HG03558 (cell line): ENCODE results near the gene MPL.

Experiments
- ATAC-seq: cut with Tn5 transposase; IDR thresholded peaks from one replicate; pipeline ENCODE4 v1.9.1; 2021; ENCODE audit warnings: moderate number of reproducible peaks; ENCODE audit not compliant: unreplicated experiment; ENCODE audit errors: extremely low read depth

Gene MPL

DNA sequence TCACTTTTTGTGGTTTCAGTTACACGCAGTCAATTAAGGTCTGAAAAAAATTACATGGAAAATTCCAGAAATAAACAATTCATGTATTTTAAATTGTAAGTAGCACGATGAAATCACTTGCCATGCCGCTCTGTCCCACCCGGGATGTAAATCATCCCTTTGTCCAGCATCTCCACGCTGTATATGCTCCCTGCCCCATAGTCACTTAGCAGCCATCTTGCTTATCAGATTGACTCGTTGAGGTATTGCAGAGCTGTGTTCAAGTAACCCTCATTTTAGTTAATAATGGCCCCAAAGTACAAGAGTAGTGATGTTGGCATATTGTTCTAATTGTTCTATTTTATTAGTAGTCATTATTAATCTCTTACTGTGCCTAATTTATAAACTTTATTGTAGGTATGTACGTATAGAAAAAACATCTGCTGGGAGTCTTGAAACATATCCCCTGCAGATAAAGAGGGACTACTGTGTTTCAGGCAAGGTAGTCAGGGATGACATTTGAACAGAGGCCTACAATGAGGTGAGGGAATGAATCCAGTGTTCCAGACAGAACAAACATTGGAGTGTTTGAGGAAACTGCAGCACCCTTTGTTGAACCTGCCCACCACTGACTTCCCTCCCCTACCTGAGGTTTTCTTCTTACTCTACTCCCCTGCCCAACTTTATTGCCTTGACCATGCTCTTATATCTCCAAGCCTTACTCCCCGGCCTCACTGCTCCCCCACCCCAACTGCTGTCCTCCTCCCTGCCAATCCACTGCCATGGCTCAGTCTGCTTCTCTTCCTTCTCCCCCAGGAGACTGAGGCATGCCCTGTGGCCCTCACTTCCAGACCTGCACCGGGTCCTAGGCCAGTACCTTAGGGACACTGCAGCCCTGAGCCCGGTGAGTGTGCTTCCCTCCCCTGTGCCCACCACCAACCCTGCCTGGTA lies 14.1 kb downstream of the MPL start:
- no peak for ATAC-seq

DNA sequence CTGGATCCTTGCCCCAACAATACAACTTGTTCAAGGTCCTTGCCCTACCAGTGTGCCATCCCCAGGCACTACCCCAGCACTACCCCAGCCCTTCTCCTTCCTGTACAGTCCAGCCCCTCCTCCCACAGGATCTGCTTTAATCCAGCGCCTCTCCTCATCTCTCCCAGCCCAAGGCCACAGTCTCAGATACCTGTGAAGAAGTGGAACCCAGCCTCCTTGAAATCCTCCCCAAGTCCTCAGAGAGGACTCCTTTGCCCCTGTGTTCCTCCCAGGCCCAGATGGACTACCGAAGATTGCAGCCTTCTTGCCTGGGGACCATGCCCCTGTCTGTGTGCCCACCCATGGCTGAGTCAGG lies 14.7 kb downstream of the MPL start:
- no peak for ATAC-seq

DNA sequence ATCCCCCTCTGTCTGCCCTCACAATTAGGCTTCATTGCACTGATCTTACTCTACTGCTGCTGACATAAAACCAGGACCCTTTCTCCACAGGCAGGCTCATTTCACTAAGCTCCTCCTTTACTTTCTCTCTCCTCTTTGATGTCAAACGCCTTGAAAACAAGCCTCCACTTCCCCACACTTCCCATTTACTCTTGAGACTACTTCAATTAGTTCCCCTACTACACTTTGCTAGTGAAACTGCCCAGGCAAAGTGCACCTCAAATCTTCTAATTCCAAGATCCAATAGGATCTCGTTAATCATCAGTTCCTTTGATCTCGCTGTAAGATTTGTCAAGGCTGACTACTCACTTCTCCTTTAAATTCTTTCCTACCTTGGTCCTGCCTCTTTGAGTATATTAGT lies 15.3 kb downstream of the MPL start:
- ATAC-seq, result no peak

- ATAC-seq, result no peak
These were observed 16.9 kb downstream of the MPL start for GRCh38 chr1:43354471-43354870.

DNA sequence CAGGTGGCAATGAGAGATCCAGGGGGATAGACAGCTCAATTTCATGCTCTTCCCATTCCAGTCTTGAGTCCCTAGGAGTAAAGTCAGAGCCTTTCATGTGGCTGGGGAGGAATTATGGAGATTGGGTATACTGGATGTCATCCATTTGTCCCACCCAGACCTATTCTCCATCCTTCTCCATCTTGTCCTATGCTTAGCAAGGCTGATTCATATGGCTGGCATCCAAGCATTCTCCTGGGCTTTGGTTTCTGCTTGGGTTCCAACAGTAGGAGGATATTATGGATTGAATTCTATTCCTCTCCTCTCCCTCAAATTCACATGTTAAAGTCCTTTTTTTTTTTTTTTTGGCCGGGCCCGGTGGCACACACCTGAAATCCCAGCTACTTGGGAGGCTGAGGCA lies 17.3 kb downstream of the MPL start:
- ATAC-seq, result no peak

DNA sequence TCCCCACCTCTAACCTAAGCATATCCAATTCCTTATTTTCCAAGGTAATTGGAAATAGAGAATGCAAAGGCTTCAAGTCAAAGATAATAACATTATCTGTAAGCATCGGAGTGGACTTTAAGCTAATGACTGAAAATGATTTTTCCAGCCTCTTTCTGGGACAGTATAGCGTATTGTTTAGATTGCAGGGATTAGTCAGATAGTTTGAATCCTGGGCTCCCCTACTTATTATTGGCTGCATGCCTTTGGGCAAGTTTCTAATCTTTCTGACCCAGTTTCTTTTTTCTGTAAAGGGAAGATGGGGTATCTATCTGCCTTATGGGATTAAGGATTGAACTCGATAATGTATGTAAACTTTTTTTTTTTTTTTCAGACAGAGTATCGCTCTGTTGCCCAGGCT lies 19.6 kb downstream of the MPL start:
- no peak for ATAC-seq

DNA sequence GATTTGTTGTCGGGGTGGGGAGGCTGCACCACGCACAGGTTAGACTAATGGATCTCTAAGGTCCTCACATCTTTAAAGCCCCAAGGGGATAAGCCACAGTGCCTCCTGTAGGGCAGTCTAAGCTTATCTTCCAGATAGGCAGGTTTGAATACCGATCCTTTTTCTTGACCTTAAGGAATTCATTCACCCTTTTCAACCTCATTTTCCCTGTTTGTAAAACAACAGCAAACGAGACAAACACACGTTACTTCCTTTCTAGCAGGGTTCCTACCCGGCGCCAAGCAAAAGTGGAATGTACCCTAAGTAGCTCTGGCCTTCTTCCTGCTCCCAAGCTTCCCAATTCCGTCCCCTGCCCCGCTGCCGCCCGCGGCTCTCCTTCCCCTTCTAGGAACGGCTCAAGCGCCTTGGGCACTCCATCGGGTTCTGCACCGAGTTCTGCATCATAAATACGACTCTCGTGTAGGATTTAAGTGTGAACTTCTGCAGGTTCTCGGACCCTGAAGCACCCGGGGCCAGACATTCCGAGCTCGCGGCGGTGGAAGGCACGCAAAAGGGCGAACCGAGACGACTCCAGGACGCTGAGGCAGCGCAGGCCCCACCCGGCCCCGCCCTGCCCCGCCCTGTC lies 20.6 kb downstream of the MPL start:
- ATAC-seq, result no peak

DNA sequence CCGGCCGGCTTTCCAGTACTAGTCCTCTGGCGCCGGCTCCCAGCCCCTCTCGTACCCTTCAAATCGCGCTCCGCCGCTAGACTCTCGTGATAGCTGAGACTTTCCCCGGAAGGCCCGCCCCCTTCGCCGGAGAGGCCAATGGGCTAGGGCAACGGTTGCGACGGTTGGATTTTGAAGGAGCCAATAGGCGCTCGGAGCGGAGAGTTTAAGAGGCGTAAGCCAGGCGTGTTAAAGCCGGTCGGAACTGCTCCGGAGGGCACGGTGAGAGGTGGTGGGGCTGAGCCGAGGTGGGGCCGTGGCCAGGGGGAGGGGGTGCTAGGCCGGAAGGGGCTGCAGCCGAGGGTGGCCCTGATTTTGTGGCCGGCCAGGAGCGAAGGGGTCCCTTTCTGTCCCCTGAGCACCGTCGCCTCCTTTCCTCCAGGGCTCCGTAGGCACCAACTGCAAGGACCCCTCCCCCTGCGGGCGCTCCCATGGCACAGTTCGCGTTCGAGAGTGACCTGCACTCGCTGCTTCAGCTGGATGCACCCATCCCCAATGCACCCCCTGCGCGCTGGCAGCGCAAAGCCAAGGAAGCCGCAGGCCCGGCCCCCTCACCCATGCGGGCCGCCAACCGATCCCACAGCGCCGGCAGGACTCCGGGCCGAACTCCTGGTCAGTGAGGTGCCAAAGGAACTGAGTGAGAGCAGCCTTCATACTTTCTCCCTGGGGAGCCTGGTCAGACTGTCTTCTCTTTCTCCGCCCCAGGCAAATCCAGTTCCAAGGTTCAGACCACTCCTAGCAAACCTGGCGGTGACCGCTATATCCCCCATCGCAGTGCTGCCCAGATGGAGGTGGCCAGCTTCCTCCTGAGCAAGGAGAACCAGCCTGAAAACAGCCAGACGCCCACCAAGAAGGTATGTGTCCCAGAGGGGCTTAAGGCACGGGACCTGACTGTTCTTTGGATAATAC lies 21.4 kb downstream of the MPL start, which contains the start of gene CDC20:
Gene CDC20, plus strand, starts transcription at position 236 of the 948 bp plus-strand sequence. Its CDS starts 235 bp downstream, at position 471.
- peak; percentile 83 for ATAC-seq

GRCh38 chr1:43359696-43360095 lies 22.1 kb downstream of the MPL start:
- ATAC-seq, result no peak

DNA sequence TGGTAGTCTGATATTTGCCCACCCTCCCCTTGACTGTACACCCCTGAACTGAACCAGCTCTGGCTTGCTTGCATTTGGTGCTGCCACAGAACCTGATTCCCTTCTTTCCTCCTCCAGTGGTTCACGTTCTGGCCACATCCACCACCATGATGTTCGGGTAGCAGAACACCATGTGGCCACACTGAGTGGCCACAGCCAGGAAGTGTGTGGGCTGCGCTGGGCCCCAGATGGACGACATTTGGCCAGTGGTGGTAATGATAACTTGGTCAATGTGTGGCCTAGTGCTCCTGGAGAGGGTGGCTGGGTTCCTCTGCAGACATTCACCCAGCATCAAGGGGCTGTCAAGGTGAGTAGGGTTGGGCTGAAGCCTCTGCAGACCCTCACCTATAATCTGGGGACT lies 23.0 kb downstream of the MPL start:
- no peak for ATAC-seq

DNA sequence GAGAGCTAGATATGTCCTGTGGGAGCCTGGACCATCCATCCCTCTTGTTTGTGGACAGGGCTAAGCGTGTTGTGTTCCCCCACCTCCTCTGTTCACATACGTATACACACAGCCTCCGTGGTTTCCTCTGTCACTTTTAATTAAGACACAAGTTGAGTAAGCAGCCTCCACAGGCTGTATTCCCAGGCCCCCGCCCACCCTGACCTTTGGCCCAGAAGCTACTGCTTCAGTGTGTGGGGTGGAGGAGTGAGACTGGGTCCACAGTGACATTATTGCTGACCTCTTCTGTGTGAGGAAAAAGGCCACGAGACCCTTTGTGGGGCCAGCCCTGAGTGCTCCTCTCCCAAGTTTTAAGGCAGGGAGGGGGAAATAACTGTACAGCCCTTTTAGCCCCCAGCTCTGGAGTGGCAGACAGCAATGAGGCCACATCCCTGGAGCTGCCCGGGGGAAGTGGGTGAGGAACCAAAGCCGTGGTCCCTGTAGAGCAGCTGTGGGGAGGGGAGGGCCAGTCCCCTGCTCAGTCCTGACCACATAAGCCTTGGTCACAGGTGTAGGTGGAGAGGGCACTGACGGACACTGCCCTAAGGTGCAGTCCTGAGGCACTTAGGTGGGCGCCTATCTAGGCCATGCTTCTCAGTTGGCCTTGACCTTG lies 25.8 kb downstream of the MPL start:
- ATAC-seq, result no peak

GRCh38 chr1:43363935-43364525 lies 26.4 kb downstream of the MPL start:
- ATAC-seq, result no peak

- no peak for ATAC-seq
These were observed 28.1 kb downstream of the MPL start for GRCh38 chr1:43365678-43366077.

GRCh38 chr1:43366179-43366578 lies 28.6 kb downstream of the MPL start:
- ATAC-seq, result no peak

- ATAC-seq, result no peak
These were observed 29.0 kb downstream of the MPL start for GRCh38 chr1:43366601-43367025.

GRCh38 chr1:43367026-43367903 lies 29.6 kb downstream of the MPL start:
- no peak for ATAC-seq

DNA sequence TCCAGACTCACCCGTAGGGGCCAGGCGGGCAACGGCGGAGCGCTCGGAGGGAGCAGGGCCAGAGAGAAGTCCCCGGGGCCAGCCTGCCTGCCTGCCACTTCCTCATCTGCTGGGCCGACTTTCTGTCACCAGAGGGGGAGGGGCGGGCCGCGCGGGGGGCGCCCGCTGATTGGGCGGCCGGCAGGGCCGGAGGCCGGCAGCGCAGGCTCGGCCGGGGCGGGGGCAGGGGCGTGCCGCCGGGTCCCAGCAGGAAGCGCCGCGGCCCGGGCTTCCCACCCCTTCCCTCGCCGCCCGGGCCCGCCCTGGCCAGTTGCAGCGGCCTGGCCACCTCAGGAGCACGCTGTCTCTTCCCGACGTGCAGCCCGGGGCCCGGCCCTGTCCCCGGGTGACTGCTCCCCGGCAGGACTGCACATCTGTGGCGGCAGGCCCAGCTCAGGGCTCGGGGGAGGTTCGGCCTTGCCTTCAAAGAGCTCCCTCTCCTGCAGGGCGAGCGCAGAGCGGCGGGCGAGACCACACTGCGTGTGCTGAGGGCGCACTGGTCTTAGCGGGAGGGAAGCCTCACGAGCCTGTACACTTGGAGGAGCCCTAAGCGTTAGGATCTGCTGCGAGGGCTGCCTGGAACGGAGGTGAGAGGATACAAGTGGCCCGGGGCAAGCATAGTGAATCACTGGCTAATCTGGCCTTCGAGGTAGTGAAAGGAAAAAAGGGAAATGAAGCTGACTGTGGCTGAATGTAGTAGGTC lies 30.5 kb downstream of the MPL start, which contains the start of gene ELOVL1:
Gene ELOVL1, minus strand, starts transcription at position 108 of the 742 bp plus-strand sequence. CDS start 2,402 bp downstream, outside the sequence.
- no peak for ATAC-seq

- no peak for ATAC-seq
These were observed 31.0 kb downstream of the MPL start for GRCh38 chr1:43368646-43369020.
